ENCODE measurements around the gene SH3RF3. TPM values are rescaled to one million over a fixed set of nuclear protein-coding genes. Genes with fewer than 3 reads are reported as not detected.

SH3RF3 gene
- polyA plus RNA-seq, 1 donor (not counting 4 experiments of a cell fraction or from before 2014, with no cell fraction given) = 0.08 TPM

DNA sequence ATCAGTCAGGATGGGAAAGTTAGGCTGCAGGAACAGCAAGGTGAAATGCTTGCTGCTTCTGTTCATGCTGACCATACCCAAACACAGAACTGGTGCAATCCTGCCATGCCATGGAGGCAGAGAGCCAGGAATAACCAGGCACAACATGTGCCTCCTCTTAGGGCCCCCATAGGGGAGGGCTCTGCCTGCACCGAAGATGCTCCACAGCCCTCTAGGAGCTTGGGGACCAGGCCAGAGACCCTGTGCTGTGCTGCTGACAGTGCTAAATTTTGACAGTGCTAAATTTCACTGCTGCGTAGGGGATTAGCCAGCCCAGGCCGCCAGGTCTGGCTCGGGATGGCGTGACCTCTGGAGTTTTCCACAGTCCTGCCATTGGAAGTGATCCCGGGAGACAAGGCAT, 173.3 kb downstream of the SH3RF3 start:
- dilution Hi-C loops (cut with MboI; ENCODE audit: extremely low pct_ligation_motif_present, low sequenced_read_pairs) = no loop called here
- no peak overlapping the region for H3K4me2 ChIP-seq (ENCODE audit: control insufficient read depth, extremely low read depth, insufficient read depth, low read depth, low read length)
- H2AFZ ChIP-seq (ENCODE audit: control insufficient read depth, low read length) = no peak overlapping the region
- no peaks in the 10 kb centered on the region for H3K9me3 ChIP-seq (ENCODE audit: control insufficient read depth, low read depth, low read length)
- no peaks in the 10 kb centered on the region for H3K79me2 ChIP-seq (ENCODE audit: control insufficient read depth, insufficient read depth, low read length)
- H3K9ac ChIP-seq (ENCODE audit: control insufficient read depth, extremely low read depth, insufficient read depth, low read length) = no peak overlapping the region
- no peaks in the 10 kb centered on the region for H3K4me1 ChIP-seq (ENCODE audit: control insufficient read depth, extremely low read depth, insufficient read depth, low read length)
- no peak for TF ChIP-seq EZH2 (IDR thresholded peaks at IDR 0.05; ENCODE audit: low read length)
- TF ChIP-seq, protein P1, sequence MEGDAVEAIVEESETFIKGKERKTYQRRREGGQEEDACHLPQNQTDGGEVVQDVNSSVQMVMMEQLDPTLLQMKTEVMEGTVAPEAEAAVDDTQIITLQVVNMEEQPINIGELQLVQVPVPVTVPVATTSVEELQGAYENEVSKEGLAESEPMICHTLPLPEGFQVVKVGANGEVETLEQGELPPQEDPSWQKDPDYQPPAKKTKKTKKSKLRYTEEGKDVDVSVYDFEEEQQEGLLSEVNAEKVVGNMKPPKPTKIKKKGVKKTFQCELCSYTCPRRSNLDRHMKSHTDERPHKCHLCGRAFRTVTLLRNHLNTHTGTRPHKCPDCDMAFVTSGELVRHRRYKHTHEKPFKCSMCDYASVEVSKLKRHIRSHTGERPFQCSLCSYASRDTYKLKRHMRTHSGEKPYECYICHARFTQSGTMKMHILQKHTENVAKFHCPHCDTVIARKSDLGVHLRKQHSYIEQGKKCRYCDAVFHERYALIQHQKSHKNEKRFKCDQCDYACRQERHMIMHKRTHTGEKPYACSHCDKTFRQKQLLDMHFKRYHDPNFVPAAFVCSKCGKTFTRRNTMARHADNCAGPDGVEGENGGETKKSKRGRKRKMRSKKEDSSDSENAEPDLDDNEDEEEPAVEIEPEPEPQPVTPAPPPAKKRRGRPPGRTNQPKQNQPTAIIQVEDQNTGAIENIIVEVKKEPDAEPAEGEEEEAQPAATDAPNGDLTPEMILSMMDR (optimal IDR thresholded peaks at IDR 0.05 in 1 of 3, IDR thresholded peaks at IDR 0.05 in 1 of 3, conservative IDR thresholded peaks at IDR 0.05 in 1 of 3; ENCODE audit: extremely low read depth in 1 of 3, insufficient read depth in 2 of 3, low read length in 3 of 3) = no peak
- no peaks in the 10 kb centered on the region for H4K20me1 ChIP-seq (ENCODE audit: control insufficient read depth, extremely low read depth, insufficient read depth, low read length)
- no peak overlapping the region for H3K27ac ChIP-seq (ENCODE audit: control insufficient read depth, insufficient read depth, low read length)
- FAIRE-seq (no peak), DNase-seq (ENCODE audit: low read depth, low spot score) (no peak)
- H3K36me3 ChIP-seq (ENCODE audit: control insufficient read depth in 2 of 2, extremely low read depth in 1 of 2, insufficient read depth in 2 of 2, low read length in 2 of 2) = no peaks in the 10 kb centered on the region
- H3K4me3 ChIP-seq (ENCODE audit: control insufficient read depth in 2 of 3, extremely low read depth in 1 of 3, insufficient read depth in 2 of 3, low read depth in 1 of 3, low read length in 3 of 3) = no peak overlapping the region
- no peaks in the 10 kb centered on the region for H3K9me1 ChIP-seq (ENCODE audit: control insufficient read depth, extremely low read depth, insufficient read depth, low read length)
- H3K27me3 ChIP-seq (ENCODE audit: control insufficient read depth, extremely low read depth, insufficient read depth, low read length) = peaks cover 30% of the 10 kb centered on the region

DNA sequence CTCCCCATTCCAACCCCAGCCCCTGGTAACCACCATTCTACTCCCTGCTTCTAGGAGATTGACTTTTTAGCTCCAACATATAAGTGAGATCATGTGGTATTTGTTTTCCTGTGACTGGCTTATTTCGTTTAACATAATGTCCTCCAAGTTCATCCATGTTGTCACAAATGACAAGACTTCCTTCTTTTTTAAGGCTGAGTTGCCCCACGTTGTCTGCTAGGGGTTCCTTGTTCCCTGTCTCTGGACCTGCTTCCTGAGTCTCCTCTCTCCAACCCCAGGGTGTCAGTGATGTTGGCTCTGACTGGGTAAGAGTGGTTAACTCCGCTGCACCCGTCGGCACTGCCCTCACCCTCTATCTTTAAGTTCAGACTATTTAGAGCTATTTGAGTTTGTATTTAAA, 175.2 kb downstream of the SH3RF3 start:
- Histone ChIP-seq H3K9ac (ENCODE audit: control insufficient read depth, extremely low read depth, insufficient read depth, low read length) (no peak overlapping the region), H3K36me3 (ENCODE audit: control insufficient read depth in 2 of 2, extremely low read depth in 1 of 2, insufficient read depth in 2 of 2, low read length in 2 of 2) (no peaks in the 10 kb centered on the region), H3K4me1 (ENCODE audit: control insufficient read depth, extremely low read depth, insufficient read depth, low read length) (no peaks in the 10 kb centered on the region), H3K27ac (ENCODE audit: control insufficient read depth, insufficient read depth, low read length) (no peak overlapping the region), H3K4me3 (ENCODE audit: control insufficient read depth in 2 of 3, extremely low read depth in 1 of 3, insufficient read depth in 2 of 3, low read depth in 1 of 3, low read length in 3 of 3) (no peak overlapping the region), H3K4me2 (ENCODE audit: control insufficient read depth, extremely low read depth, insufficient read depth, low read depth, low read length) (no peak overlapping the region), H3K79me2 (ENCODE audit: control insufficient read depth, insufficient read depth, low read length) (no peaks in the 10 kb centered on the region), H3K9me3 (ENCODE audit: control insufficient read depth, low read depth, low read length) (no peaks in the 10 kb centered on the region), H2AFZ (ENCODE audit: control insufficient read depth, low read length) (no peak overlapping the region), H3K9me1 (ENCODE audit: control insufficient read depth, extremely low read depth, insufficient read depth, low read length) (no peaks in the 10 kb centered on the region), H4K20me1 (ENCODE audit: control insufficient read depth, extremely low read depth, insufficient read depth, low read length) (no peaks in the 10 kb centered on the region), H3K27me3 (ENCODE audit: control insufficient read depth, extremely low read depth, insufficient read depth, low read length) (peaks cover 23% of the 10 kb centered on the region)
- dilution Hi-C loops (cut with MboI; ENCODE audit: extremely low pct_ligation_motif_present, low sequenced_read_pairs) = no loop called here
- TF ChIP-seq EZH2 (IDR thresholded peaks at IDR 0.05; ENCODE audit: low read length) = no peak
- TF ChIP-seq, protein P1 (optimal IDR thresholded peaks at IDR 0.05 in 1 of 3, IDR thresholded peaks at IDR 0.05 in 1 of 3, conservative IDR thresholded peaks at IDR 0.05 in 1 of 3; ENCODE audit: extremely low read depth in 1 of 3, insufficient read depth in 2 of 3, low read length in 3 of 3) = no peak
- DNase-seq (ENCODE audit: low read depth, low spot score) (no peak), FAIRE-seq (no peak)

Data from keratinocyte (primary cell).